Gastroesophageal sphincter (tissue), 3 donors: Measurements from ENCODE around the gene SDF2L1.

Source experiments
- CTCF ChIP-seq, 4 experiments: fragments of 200-600 bp in 2 of 4; fragments of 450-650 bp in 2 of 4; sonication (generic) in 1 of 4; IDR thresholded peaks; one replicate each; pipeline ENCODE4 v1.5.1; 2017 to 2019; ENCODE audit warnings: antibody characterized with exemption in 4 of 4, mild to moderate bottlenecking in 2 of 4, moderate library complexity in 2 of 4
- EP300 ChIP-seq: sonication (generic); formaldehyde crosslinking; IDR thresholded peaks from one replicate; pipeline ENCODE4 v1.6.1; 2017; ENCODE audit warnings: antibody characterized with exemption, mild to moderate bottlenecking
- POLR2A ChIP-seq, 2 donors: fragments of 450-650 bp; IDR thresholded peaks; one replicate each; pipeline ENCODE4 v1.6.1; 2017; ENCODE audit warnings: antibody characterized with exemption in 2 of 2, mild to moderate bottlenecking in 2 of 2, moderate library complexity in 1 of 2
- POLR2AphosphoS5 ChIP-seq: sonication (generic); formaldehyde crosslinking; IDR thresholded peaks from one replicate; pipeline ENCODE4 v1.6.1; 2017; ENCODE audit warnings: antibody characterized with exemption

DNA sequence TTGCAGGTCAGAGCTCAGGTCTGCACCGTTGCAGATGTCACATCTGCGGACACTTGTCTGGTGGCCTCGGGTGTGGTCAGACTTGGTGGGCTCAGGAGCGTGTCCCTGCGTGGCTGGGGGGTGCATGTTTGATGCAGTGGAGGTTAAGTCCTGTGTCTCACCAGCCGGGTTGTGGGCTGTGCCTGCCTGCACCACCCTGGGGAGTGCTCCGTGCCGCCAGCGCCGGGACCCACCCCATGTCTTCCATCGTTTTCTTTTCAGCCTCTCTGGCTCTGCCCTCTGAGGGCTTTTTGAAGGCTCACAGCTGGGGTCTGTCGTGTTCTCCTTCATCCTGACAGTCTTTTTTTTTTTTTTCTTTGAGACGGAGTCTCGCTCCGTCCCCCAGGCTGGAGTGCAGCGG is 49.7 kb downstream of the SDF2L1 start:
- TF ChIP-seq POLR2A (IDR thresholded peaks at IDR 0.05) (no peak), CTCF (IDR thresholded peaks at IDR 0.05) (no peak), POLR2AphosphoS5 (no peak), EP300 (no peak)
